ENCODE results near the gene MAP7.

GRCh38 chr6:136359851-136360250 lies 190.4 kb downstream of the MAP7 start:
- TF ChIP-seq CTCF (conservative IDR thresholded peaks at IDR 0.05) (no peak), ZFX (IDR thresholded peaks at IDR 0.05) (no peak)
